ENCODE measurements around the gene PRDX5. TPM values are rescaled to one million over a fixed set of nuclear protein-coding genes. Genes with fewer than 3 reads are reported as not detected.

PRDX5 gene
- total RNA-seq, 1 experiment from 2014 or later, result 267 TPM

DNA sequence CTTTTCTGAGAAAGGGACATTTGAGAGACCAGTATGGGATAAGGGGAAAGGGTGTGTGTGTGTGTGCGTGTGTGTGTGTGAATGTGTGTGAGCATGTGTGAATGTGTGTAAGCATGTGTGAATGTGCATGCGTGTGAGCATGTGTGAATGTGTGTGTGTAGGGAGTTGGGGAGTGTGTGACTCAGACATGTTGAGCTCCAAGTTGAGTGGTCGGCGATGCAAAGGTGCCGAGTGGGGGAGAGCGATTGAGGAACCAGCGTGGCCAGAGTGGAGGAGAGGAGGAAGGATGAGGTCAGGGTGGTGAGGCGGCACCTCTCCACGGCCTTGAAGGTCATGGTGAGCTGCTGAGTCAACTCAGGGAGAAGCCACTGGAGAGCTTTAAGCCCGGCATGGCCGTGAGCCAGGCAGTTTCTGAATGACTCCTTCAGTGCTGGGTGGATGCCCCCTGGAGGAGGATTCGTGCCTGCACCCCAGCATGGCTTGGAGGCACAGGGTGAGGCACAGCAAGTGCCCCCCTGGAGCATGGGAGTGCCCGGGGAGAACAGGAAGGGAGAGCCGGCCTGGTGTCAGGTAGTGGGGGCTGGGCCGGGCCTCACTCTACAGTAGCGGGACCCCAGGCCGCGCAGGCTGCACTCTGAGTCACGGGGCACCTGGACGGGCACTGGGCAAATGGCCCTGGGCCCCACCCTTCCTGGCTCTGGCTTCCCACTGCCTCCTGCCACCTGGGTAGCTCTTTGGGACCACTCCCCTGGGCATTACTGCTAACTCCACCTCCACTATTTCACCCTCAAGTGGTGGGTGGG is 13.8 kb downstream of the PRDX5 start:
- H3K4me2 ChIP-seq (ENCODE audit: low read length), result peak overlapping the region; percentile 78
- H3K9me2 ChIP-seq (ENCODE audit: insufficient read depth), result no peaks in the 10 kb centered on the region
- no peaks in the 10 kb centered on the region for H4K20me1 ChIP-seq (ENCODE audit: insufficient read depth)
- no peaks in the 10 kb centered on the region for H3K27me3 ChIP-seq (ENCODE audit: insufficient read depth, low read length)
- ChIA-PET POLR2A (interaction anchor here (0.6 to 5.9 kb wide), 15 partner anchors 8 to 1490 kb away, joined by 3 to 77 read pairs (median 4); partner anchors contain the start of genes PRDX5, STIP1 and TRMT112), CTCF (interaction anchor here (0.6 to 3.9 kb wide), 13 partner anchors 9 to 127 kb away, joined by 3 to 46 read pairs (median 5); partner anchors contain the start of genes BAD, CCDC88B, ESRRA and FKBP2), RAD21 (ENCODE audit: low non-redundant PET in 1 of 2, low total read pairs in 2 of 2, uncharacterized antibody in 2 of 2, unreplicated experiment in 2 of 2) (interaction anchor here (0.6 to 1.8 kb wide), 10 partner anchors 8 to 321 kb away, joined by 3 to 14 read pairs (median 4); partner anchors contain the start of genes PRDX5 (in 2 of the 2) and TRMT112 (in 1 of the 2))
- TF ChIP-seq SP1 (IDR thresholded peaks at IDR 0.05; ENCODE audit: low read depth) (no peak), SRF (IDR thresholded peaks at IDR 0.05; ENCODE audit: low read depth) (no peak), CTCF (IDR thresholded peaks at IDR 0.05 in 2 of 3, conservative IDR thresholded peaks at IDR 0.05 in 1 of 3; ENCODE audit: borderline replicate concordance in 1 of 3, insufficient read depth in 1 of 3, low read depth in 2 of 3, low read length in 2 of 3) (peak in 2 of 3 experiments; percentile 74 to 89; a peak in 4 of 6 replicates), TCF7L2 (IDR thresholded peaks at IDR 0.05; ENCODE audit: borderline replicate concordance, extremely low read depth, insufficient read depth, insufficient read length) (peak; percentile 54), EGR1 (IDR thresholded peaks at IDR 0.05; ENCODE audit: low read depth) (no peak), POLR2AphosphoS5 (IDR thresholded peaks at IDR 0.05; ENCODE audit: low read depth, low read length) (peak; percentile 66), POLR2A (IDR thresholded peaks at IDR 0.05; ENCODE audit: borderline replicate concordance, extremely low read depth, insufficient read depth, insufficient read length) (peak; percentile 43), ELF1 (IDR thresholded peaks at IDR 0.05; ENCODE audit: borderline replicate concordance, low read depth) (no peak), ZFX (IDR thresholded peaks at IDR 0.05) (peak; percentile 45; the same call in 1 of the 2 replicates)
- peak overlapping the region; percentile 38 for H2AFZ ChIP-seq (ENCODE audit: low read depth, low read length, poor library complexity, severe bottlenecking)
- no TSS peak for BruUV-seq (replicated peaks)
- H3K9ac ChIP-seq (ENCODE audit: low read length), result peak overlapping the region; percentile 62
- H3K4me1 ChIP-seq (ENCODE audit: control insufficient read depth in 1 of 2, insufficient read depth in 2 of 2, low read length in 2 of 2), result peaks cover 29 to 53% of the 10 kb centered on the region in 2 experiments
- peak overlapping the region; percentile 19 to 37 for H3K4me3 ChIP-seq (replicated peaks in 1 of 2; ENCODE audit: low read depth in 1 of 2, low read length in 2 of 2)
- H3K9me3 ChIP-seq (ENCODE audit: control insufficient read depth in 1 of 2, insufficient read depth in 1 of 2, low read depth in 1 of 2, low read length in 2 of 2), result no peaks in the 10 kb centered on the region
- peak overlapping the region; percentile 68 for H3K27ac ChIP-seq (ENCODE audit: low read depth, low read length)
- no peaks in the 10 kb centered on the region for H3K36me3 ChIP-seq (ENCODE audit: control insufficient read depth in 1 of 2, insufficient read depth in 2 of 2, low read length in 2 of 2)
- peak; percentile 83 for DNase-seq (ENCODE audit: low read depth, low spot score)
- intact Hi-C loops (cut with micrococcal nuclease), result loop anchor here (1.0 kb wide), 1 partner anchor 14 kb away; the partner anchor contains the start of gene TRMT112
- H3K79me2 ChIP-seq (ENCODE audit: insufficient read depth, low read length), result no peaks in the 10 kb centered on the region
- ATAC-seq, result peak; percentile 74

Measured in HCT116 (cell line).